Natural killer cell (primary cell): ENCODE measurements around the gene RAPGEF2. TPM values are rescaled to one million over a fixed set of nuclear protein-coding genes. Genes with fewer than 3 reads are reported as not detected.

Source experiments
- ATAC-seq, 3 donors: fragments of 150-1000 bp in 2 of 3; fragments of 200-7000 bp in 1 of 3; cut with Tn5 transposase; 1 replicate in 1 of 3; 2 replicates in 2 of 3; pipeline ENCODE4 v1.10.0; 2021; ENCODE audit warnings: mild to moderate bottlenecking in 2 of 3, moderate library complexity in 2 of 3
- DNase-seq, 2 donors: peaks; one replicate each; pipeline versions ENCODE4 v3.0.0 to v3.0.0-alpha.2; 2013 to 2021; ENCODE audit warnings: mixed read lengths in 1 of 2
- H3K27ac ChIP-seq: one replicate; pipeline ENCODE4 v1.5.1; 2013; ENCODE audit warnings: mild to moderate bottlenecking, low read length
- H3K27me3 ChIP-seq: one replicate; pipeline ENCODE4 v1.6.1; 2013; ENCODE audit warnings: low read length; ENCODE audit not compliant: control insufficient read depth, insufficient read depth
- H3K36me3 ChIP-seq: one replicate; pipeline ENCODE4 v1.6.1; 2013; ENCODE audit warnings: low read length; ENCODE audit not compliant: control insufficient read depth, insufficient read depth
- H3K4me1 ChIP-seq: one replicate; pipeline ENCODE4 v1.6.1; 2013; ENCODE audit warnings: low read length; ENCODE audit not compliant: control insufficient read depth, insufficient read depth
- H3K4me3 ChIP-seq: one replicate; pipeline ENCODE4 v1.5.1; 2013; ENCODE audit warnings: low read length
- H3K9me3 ChIP-seq: one replicate; pipeline ENCODE4 v1.6.1; 2013; ENCODE audit warnings: low read length; ENCODE audit not compliant: control insufficient read depth, insufficient read depth
- H3K27ac Mint-ChIP-seq, 2 donors: one replicate each; pipeline ENCODE4 v1.8.0; 2022; ENCODE audit warnings: mild to moderate bottlenecking in 2 of 2, mixed read lengths in 2 of 2, moderate library complexity in 1 of 2
- H3K27me3 Mint-ChIP-seq, 2 donors: one replicate each; pipeline ENCODE4 v1.8.0; 2022; ENCODE audit warnings: low read depth in 2 of 2, mixed read lengths in 2 of 2
- H3K36me3 Mint-ChIP-seq: one replicate; pipeline ENCODE4 v1.8.0; 2022; ENCODE audit warnings: mixed read lengths
- H3K4me1 Mint-ChIP-seq, 2 donors: one replicate each; pipeline ENCODE4 v1.8.0; 2022; ENCODE audit warnings: mixed read lengths in 2 of 2
- H3K4me3 Mint-ChIP-seq: one replicate; pipeline ENCODE4 v1.8.0; 2022; ENCODE audit warnings: mild to moderate bottlenecking, moderate library complexity, mixed read lengths
- H3K9me3 Mint-ChIP-seq, 2 donors: one replicate each; pipeline ENCODE4 v1.8.0; 2022; ENCODE audit warnings: mixed read lengths in 2 of 2
- CTCF ChIP-seq: fragments of 200-600 bp; IDR thresholded peaks from one replicate; pipeline ENCODE4 v1.8.0; 2022; ENCODE audit warnings: antibody characterized with exemption
- WGBS: methylation state at CpG from one replicate; pipeline ENCODE4 v1.1.7; 2013; ENCODE audit warnings: missing lambda C conversion rate; ENCODE audit not compliant: insufficient coverage; 5-methylcytosine and 5-hydroxymethylcytosine counted together
- intact Hi-C: fragments of 100-400 bp; cut with micrococcal nuclease; formaldehyde crosslinking; loops from one replicate; pipeline ENCODE4 v1.14.2; 2022
- total RNA-seq, 4 donors: library from RNA; stranded (reverse); fragments of 120-200 nt in 1 of 4; gene quantifications; one replicate each; pipeline versions ENCODE4 v1.2.3 to v1.2.4, GENCODE V29; 2013 to 2022

RAPGEF2 gene
- total RNA-seq, 3 donors from 2014 or later (not counting 1 experiment from before 2014, with no cell fraction given): 21.9 to 55.6 (median 27.6) TPM

DNA sequence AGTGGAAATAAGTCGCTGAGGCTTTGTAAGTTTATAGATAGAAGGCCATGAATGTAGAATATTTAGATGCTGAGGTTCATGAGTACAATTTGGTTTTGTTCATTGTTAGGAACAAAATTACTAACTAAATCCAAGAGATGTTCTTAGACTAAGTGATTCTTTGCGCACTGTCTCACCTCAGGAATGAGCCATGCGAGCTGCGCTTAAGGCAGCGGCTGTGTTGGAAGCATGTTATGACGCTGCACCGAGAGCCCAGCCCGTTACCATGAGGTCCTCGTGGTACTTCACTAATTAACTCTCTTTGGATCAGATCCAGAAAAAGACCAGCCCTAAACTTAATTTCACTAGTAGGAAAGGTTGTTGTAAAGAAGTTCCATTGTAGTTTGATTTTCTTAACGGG, 166.2 kb downstream of the RAPGEF2 start:
- no peaks in the 10 kb centered on the region for H3K9me3 Mint-ChIP-seq
- no peak for TF ChIP-seq CTCF
- Histone ChIP-seq H3K4me3 (no peak overlapping the region), H3K4me1 (no peaks in the 10 kb centered on the region), H3K36me3 (no peaks in the 10 kb centered on the region), H3K27ac (no peak overlapping the region), H3K9me3 (no peaks in the 10 kb centered on the region), H3K27me3 (no peaks in the 10 kb centered on the region)
- 95% methylated on average over 8 of the region's 10 CpGs for WGBS
- H3K4me3 Mint-ChIP-seq: no peak overlapping the region
- ATAC-seq: no peak
- peaks cover 0 to 5% of the 10 kb centered on the region in 2 donors for H3K4me1 Mint-ChIP-seq
- intact Hi-C loops: no loop called here
- H3K36me3 Mint-ChIP-seq: no peaks in the 10 kb centered on the region
- H3K27ac Mint-ChIP-seq: no peak overlapping the region
- DNase-seq: no peak
- no peaks in the 10 kb centered on the region for H3K27me3 Mint-ChIP-seq

GRCh38 chr4:159269956-159270355, 167.1 kb downstream of the RAPGEF2 start:
- no peak for DNase-seq
- Histone ChIP-seq H3K4me3 (no peak overlapping the region), H3K27ac (no peak overlapping the region), H3K4me1 (no peaks in the 10 kb centered on the region), H3K27me3 (no peaks in the 10 kb centered on the region), H3K9me3 (no peaks in the 10 kb centered on the region), H3K36me3 (no peaks in the 10 kb centered on the region)
- Mint-ChIP-seq H3K4me1 (peaks cover 0 to 5% of the 10 kb centered on the region in 2 donors), H3K27me3 (no peaks in the 10 kb centered on the region), H3K9me3 (no peaks in the 10 kb centered on the region), H3K27ac (no peak overlapping the region), H3K4me3 (no peak overlapping the region), H3K36me3 (no peaks in the 10 kb centered on the region)
- intact Hi-C loops: no loop called here
- TF ChIP-seq CTCF: no peak
- ATAC-seq: no peak

- no peak for DNase-seq
- intact Hi-C loops: no loop called here
- Mint-ChIP-seq H3K9me3 (no peaks in the 10 kb centered on the region), H3K4me3 (no peak overlapping the region), H3K36me3 (no peaks in the 10 kb centered on the region), H3K27ac (no peak overlapping the region), H3K27me3 (no peaks in the 10 kb centered on the region), H3K4me1 (peaks cover 0 to 5% of the 10 kb centered on the region in 2 donors)
- 78% methylated on average over 4 of the region's 4 CpGs for WGBS
- Histone ChIP-seq H3K4me3 (no peak overlapping the region), H3K9me3 (no peaks in the 10 kb centered on the region), H3K27me3 (no peaks in the 10 kb centered on the region), H3K4me1 (no peaks in the 10 kb centered on the region), H3K36me3 (no peaks in the 10 kb centered on the region), H3K27ac (no peak overlapping the region)
- no peak for ATAC-seq
- TF ChIP-seq CTCF: no peak
These were observed 169.0 kb downstream of the RAPGEF2 start for GRCh38 chr4:159271856-159272255.

GRCh38 chr4:159272273-159273140, 169.6 kb downstream of the RAPGEF2 start:
- intact Hi-C loops: no loop called here
- Histone ChIP-seq H3K27ac (no peak overlapping the region), H3K36me3 (no peaks in the 10 kb centered on the region), H3K9me3 (no peaks in the 10 kb centered on the region), H3K4me3 (no peak overlapping the region), H3K4me1 (no peaks in the 10 kb centered on the region), H3K27me3 (no peaks in the 10 kb centered on the region)
- no peak overlapping the region for H3K4me3 Mint-ChIP-seq
- no peak overlapping the region for H3K27ac Mint-ChIP-seq
- no peaks in the 10 kb centered on the region for H3K36me3 Mint-ChIP-seq
- no peaks in the 10 kb centered on the region for H3K9me3 Mint-ChIP-seq
- TF ChIP-seq CTCF: no peak
- ATAC-seq (no peak), DNase-seq (no peak)
- no peaks in the 10 kb centered on the region for H3K27me3 Mint-ChIP-seq
- peaks cover 0 to 5% of the 10 kb centered on the region in 2 donors for H3K4me1 Mint-ChIP-seq
